T-cell (primary cell): ENCODE data around the gene EGFL8. TPM values are rescaled to one million over a fixed set of nuclear protein-coding genes. Genes with fewer than 3 reads are reported as not detected.

Experiments used
- ATAC-seq, 4 experiments: fragments of 200-7000 bp in 3 of 4; fragments of 150-1000 bp in 1 of 4; cut with Tn5 transposase; replicated peaks in 1 of 4; 1 replicate in 3 of 4; 2 replicates in 1 of 4; pipeline ENCODE4 v1.10.0; 2021; ENCODE audit warnings: moderate library complexity in 3 of 4, mild to moderate bottlenecking in 2 of 4, moderate number of reproducible peaks in 1 of 4
- CTCF ChIA-PET, 2 donors: fragments of 300-600 bp; sonication (Branson Sonifier 250); formaldehyde crosslinking; loops; one replicate each; lab custom pipeline; 2022; ENCODE audit warnings: antibody characterized with exemption in 2 of 2; lab: Charles Lee
- POLR2A ChIA-PET, 2 donors: fragments of 300-600 bp; sonication (Branson Sonifier 250); formaldehyde crosslinking; loops; one replicate each; lab custom pipeline; 2022; ENCODE audit warnings: antibody characterized with exemption in 2 of 2; lab: Charles Lee
- DNase-seq, 35 experiments: peaks; one replicate each; pipeline versions ENCODE4 v3.0.0 to v3.0.0-alpha.2; 2013 to 2023
- H3K27ac ChIP-seq: one replicate; pipeline ENCODE4 v1.5.1; 2013; ENCODE audit warnings: low read length
- H3K27me3 ChIP-seq, 2 experiments: replicated peaks in 1 of 2; 1 replicate in 1 of 2; 2 replicates in 1 of 2; pipeline versions ENCODE4 v1.6.1 to v1.7.0; 2013; ENCODE audit warnings: low read length in 1 of 2, mixed read lengths in 1 of 2; ENCODE audit not compliant: control insufficient read depth in 2 of 2, insufficient read depth in 2 of 2; ENCODE audit errors: extremely low read depth in 1 of 2
- H3K36me3 ChIP-seq, 2 donors: 1 replicate in 1 of 2; 2 replicates in 1 of 2; pipeline versions ENCODE4 v1.6.1 to v1.7.0; 2013; ENCODE audit warnings: low read length in 1 of 2; ENCODE audit not compliant: control insufficient read depth in 2 of 2, insufficient read depth in 1 of 2; ENCODE audit errors: extremely low read depth in 1 of 2
- H3K4me1 ChIP-seq, 2 experiments: 1 replicate in 1 of 2; 2 replicates in 1 of 2; pipeline versions ENCODE4 v1.6.1 to v1.7.0; 2013; ENCODE audit warnings: low read length in 2 of 2, mixed read lengths in 1 of 2; ENCODE audit not compliant: insufficient read depth in 2 of 2, control insufficient read depth in 1 of 2; ENCODE audit errors: extremely low read depth in 1 of 2
- H3K4me3 ChIP-seq, 2 donors: 1 replicate in 1 of 2; 2 replicates in 1 of 2; pipeline versions ENCODE4 v1.5.1 to v1.7.0; 2013; ENCODE audit warnings: mild to moderate bottlenecking in 2 of 2, low read length in 1 of 2, moderate library complexity in 1 of 2; ENCODE audit not compliant: control insufficient read depth in 1 of 2; ENCODE audit errors: extremely low read depth in 1 of 2
- H3K9me3 ChIP-seq: 2 replicates; pipeline ENCODE4 v1.7.0; 2013
- H3K27ac Mint-ChIP-seq, 2 donors: one replicate each; pipeline ENCODE4 v1.8.0; 2020 to 2021; ENCODE audit warnings: mild to moderate bottlenecking in 2 of 2, mixed read lengths in 2 of 2
- H3K27me3 Mint-ChIP-seq, 2 donors: one replicate each; pipeline ENCODE4 v1.8.0; 2021 to 2022; ENCODE audit warnings: mixed read lengths in 2 of 2
- H3K36me3 Mint-ChIP-seq: one replicate; pipeline ENCODE4 v1.8.0; 2021; ENCODE audit warnings: mixed read lengths
- H3K4me1 Mint-ChIP-seq, 3 donors: one replicate each; pipeline ENCODE4 v1.8.0; 2020 to 2022; ENCODE audit warnings: mixed read lengths in 3 of 3, mild to moderate bottlenecking in 1 of 3
- H3K4me3 Mint-ChIP-seq, 3 donors: one replicate each; pipeline ENCODE4 v1.8.0; 2020 to 2022; ENCODE audit warnings: mild to moderate bottlenecking in 3 of 3, mixed read lengths in 3 of 3, moderate library complexity in 3 of 3
- H3K9me3 Mint-ChIP-seq, 3 donors: one replicate each; pipeline ENCODE4 v1.8.0; 2020 to 2022; ENCODE audit warnings: mixed read lengths in 3 of 3
- WGBS: methylation state at CpG from one replicate; pipeline ENCODE4 v1.1.5; 2013; ENCODE audit warnings: missing lambda C conversion rate; ENCODE audit not compliant: insufficient coverage; 5-methylcytosine and 5-hydroxymethylcytosine counted together
- total RNA-seq, 35 experiments: library from RNA in 6 of 35; stranded (reverse) in 6 of 35; fragments of 120-200 nt in 1 of 35; gene quantifications; one replicate each; pipeline versions ENCODE4 v1.2.1 to v1.2.4 and lab custom pipeline; 2013 to 2026

Gene EGFL8
- total RNA-seq, 5 donors from 2014 or later (not counting 1 experiment from before 2014, with no cell fraction given): 13.9 to 18.9 (median 16.9) TPM

GRCh38 chr6:32163559-32164258 lies 686 bp upstream of the EGFL8 start:
- H3K27ac Mint-ChIP-seq: no peak overlapping the region

GRCh38 chr6:32166411-32167061 lies 2.1 kb downstream of the EGFL8 start:
- Histone ChIP-seq H3K4me1 (no peaks in the 10 kb centered on the region), H3K27ac (no peak overlapping the region), H3K27me3 (no peaks in the 10 kb centered on the region), H3K9me3 (no peaks in the 10 kb centered on the region), H3K4me3 (no peak overlapping the region), H3K36me3 (peaks cover 3 to 43% of the 10 kb centered on the region in 2 donors)
- 98% methylated on average over 19 of the region's 30 CpGs for WGBS
- ChIA-PET CTCF (no interaction called here), POLR2A (no interaction called here)
- H3K27ac Mint-ChIP-seq: no peak overlapping the region
- DNase-seq: no peak
- no peak overlapping the region for H3K4me3 Mint-ChIP-seq
- ATAC-seq: no peak
- H3K9me3 Mint-ChIP-seq: no peaks in the 10 kb centered on the region
- H3K36me3 Mint-ChIP-seq: peaks cover 44% of the 10 kb centered on the region
- no peaks in the 10 kb centered on the region for H3K27me3 Mint-ChIP-seq
- peaks cover 3 to 10% (median 4%) of the 10 kb centered on the region in 3 donors for H3K4me1 Mint-ChIP-seq

More at GRCh38 chr6:32163559-32164258, 686 bp upstream of the EGFL8 start:
- Histone ChIP-seq H3K27me3 (no peaks in the 10 kb centered on the region), H3K9me3 (no peaks in the 10 kb centered on the region), H3K36me3 (peaks cover 0 to 18% of the 10 kb centered on the region in 2 donors), H3K4me1 (no peaks in the 10 kb centered on the region), H3K27ac (no peak overlapping the region), H3K4me3 (no peak overlapping the region)
- H3K4me3 Mint-ChIP-seq: no peak overlapping the region
- peaks cover 22% of the 10 kb centered on the region for H3K36me3 Mint-ChIP-seq
- DNase-seq (no peak), ATAC-seq (no peak)
- POLR2A ChIA-PET: no interaction called here
- no peaks in the 10 kb centered on the region for H3K27me3 Mint-ChIP-seq
- CTCF ChIA-PET: no interaction called here
- H3K9me3 Mint-ChIP-seq: no peaks in the 10 kb centered on the region
- H3K4me1 Mint-ChIP-seq: no peaks in the 10 kb centered on the region
- WGBS: no CpG with 5 or more reads among the region's 7 CpGs

- 97% methylated on average over 32 of the region's 32 CpGs for WGBS
- Mint-ChIP-seq H3K27me3 (no peaks in the 10 kb centered on the region), H3K36me3 (peaks cover 44% of the 10 kb centered on the region), H3K9me3 (no peaks in the 10 kb centered on the region), H3K27ac (no peak overlapping the region), H3K4me3 (no peak overlapping the region), H3K4me1 (peaks cover 4 to 10% (median 4%) of the 10 kb centered on the region in 3 donors)
- H3K27ac ChIP-seq: no peak overlapping the region
- no peaks in the 10 kb centered on the region for H3K4me1 ChIP-seq
- POLR2A ChIA-PET: interaction anchor here in 1 of 2 donors (0.5 kb wide), 1 partner anchor 270 kb away, joined by 6 read pairs; the partner anchor contains the start of gene EHMT2
- CTCF ChIA-PET: no interaction called here
- no peaks in the 10 kb centered on the region for H3K9me3 ChIP-seq
- H3K27me3 ChIP-seq: no peaks in the 10 kb centered on the region
- H3K36me3 ChIP-seq: peaks cover 3 to 43% of the 10 kb centered on the region in 2 donors
- DNase-seq (no peak), ATAC-seq (no peak)
- no peak overlapping the region for H3K4me3 ChIP-seq
These were observed 2.9 kb downstream of the EGFL8 start for GRCh38 chr6:32167154-32167760.

- no peak overlapping the region for H3K27ac ChIP-seq
- Mint-ChIP-seq H3K27ac (no peak overlapping the region), H3K4me1 (peaks cover 8 to 15% (median 8%) of the 10 kb centered on the region in 3 donors), H3K4me3 (no peak overlapping the region), H3K36me3 (peaks cover 44% of the 10 kb centered on the region), H3K27me3 (no peaks in the 10 kb centered on the region), H3K9me3 (no peaks in the 10 kb centered on the region)
- 100% methylated on average over 3 of the region's 6 CpGs for WGBS
- POLR2A ChIA-PET: interaction anchor here in 1 of 2 donors (0.5 kb wide), 1 partner anchor 270 kb away, joined by 6 read pairs; the partner anchor contains the start of gene EHMT2
- peaks cover 3 to 40% of the 10 kb centered on the region in 2 donors for H3K36me3 ChIP-seq
- H3K4me1 ChIP-seq: peaks cover under 1 to 4% of the 10 kb centered on the region in 2 experiments
- no peaks in the 10 kb centered on the region for H3K9me3 ChIP-seq
- no peak for ATAC-seq
- no peak for DNase-seq
- CTCF ChIA-PET: no interaction called here
- H3K27me3 ChIP-seq: no peaks in the 10 kb centered on the region
- H3K4me3 ChIP-seq: no peak overlapping the region
These were observed 3.4 kb downstream of the EGFL8 start for GRCh38 chr6:32167761-32168262.

- H3K4me1 ChIP-seq: peaks cover 6 to 10% of the 10 kb centered on the region in 2 experiments
- CTCF ChIA-PET: no interaction called here
These were observed 4.0 kb downstream of the EGFL8 start for GRCh38 chr6:32168350-32168749.

More at GRCh38 chr6:32168350-32168749, 4.0 kb downstream of the EGFL8 start:
- Histone ChIP-seq H3K36me3 (peaks cover 3 to 38% of the 10 kb centered on the region in 2 donors), H3K27ac (no peak overlapping the region), H3K4me3 (no peak overlapping the region), H3K9me3 (no peaks in the 10 kb centered on the region), H3K27me3 (no peaks in the 10 kb centered on the region)
- ATAC-seq (no peak), DNase-seq (no peak)
- Mint-ChIP-seq H3K27me3 (no peaks in the 10 kb centered on the region), H3K4me3 (no peak overlapping the region), H3K9me3 (no peaks in the 10 kb centered on the region), H3K27ac (no peak overlapping the region), H3K36me3 (peaks cover 40% of the 10 kb centered on the region), H3K4me1 (peaks cover 13 to 20% (median 14%) of the 10 kb centered on the region in 3 donors)
- POLR2A ChIA-PET: no interaction called here
- WGBS: 70% methylated on average over 1 of the region's 2 CpGs
